Liver (tissue), 9 donors: ENCODE measurements around the gene MYO15B. TPM values are rescaled to one million over a fixed set of nuclear protein-coding genes. Genes with fewer than 3 reads are reported as not detected.

ENCODE experiments used
- DNase-seq: peaks from one replicate; pipeline ENCODE4 v3.0.0-alpha.2; 2017; ENCODE audit warnings: low spot score
- H3K27ac ChIP-seq, 2 donors: one replicate each; pipeline ENCODE4 v1.7.0; 2013; ENCODE audit warnings: inconsistent platforms in 2 of 2, low read length in 2 of 2, control low read depth in 1 of 2, low read depth in 1 of 2, mild to moderate bottlenecking in 1 of 2
- H3K27me3 ChIP-seq, 4 donors: one replicate each; pipeline versions ENCODE4 v1.6.1 to v1.7.0; 2013; ENCODE audit warnings: low read length in 3 of 4, inconsistent platforms in 1 of 4, mild to moderate bottlenecking in 1 of 4, moderate library complexity in 1 of 4; ENCODE audit not compliant: control insufficient read depth in 4 of 4, insufficient read depth in 4 of 4
- H3K36me3 ChIP-seq, 4 donors: one replicate each; pipeline versions ENCODE4 v1.6.1 to v1.7.0; 2013; ENCODE audit warnings: low read length in 3 of 4, mild to moderate bottlenecking in 3 of 4, low read depth in 1 of 4, moderate library complexity in 1 of 4; ENCODE audit not compliant: control insufficient read depth in 4 of 4, insufficient read depth in 3 of 4
- H3K4me1 ChIP-seq, 4 donors: one replicate each; pipeline versions ENCODE4 v1.6.1 to v1.7.0; 2013; ENCODE audit warnings: low read length in 3 of 4, mild to moderate bottlenecking in 3 of 4, moderate library complexity in 1 of 4; ENCODE audit not compliant: control insufficient read depth in 4 of 4, insufficient read depth in 4 of 4
- H3K4me3 ChIP-seq, 3 donors: one replicate each; pipeline versions ENCODE4 v1.6.1 to v1.7.0; 2013; ENCODE audit warnings: low read length in 3 of 3, control low read depth in 1 of 3, low read depth in 1 of 3, mild to moderate bottlenecking in 1 of 3
- H3K9ac ChIP-seq, 2 donors: one replicate each; pipeline ENCODE4 v1.7.0; 2013; ENCODE audit warnings: low read length in 2 of 2, mild to moderate bottlenecking in 2 of 2, moderate library complexity in 2 of 2, control low read depth in 1 of 2, low read depth in 1 of 2
- H3K9me3 ChIP-seq, 4 donors: one replicate each; pipeline versions ENCODE4 v1.6.1 to v1.7.0; 2013; ENCODE audit warnings: low read length in 3 of 4; ENCODE audit not compliant: control insufficient read depth in 4 of 4
- EGR1 ChIP-seq, 2 donors: IDR thresholded peaks; 2 replicates each; pipeline ENCODE4 v1.6.1; 2016 to 2018; ENCODE audit warnings: antibody characterized with exemption in 2 of 2, low read depth in 2 of 2
- FOXA1 ChIP-seq: IDR thresholded peaks from 2 replicates; pipeline ENCODE4 v1.6.1; 2016; ENCODE audit warnings: antibody characterized with exemption
- FOXA2 ChIP-seq: IDR thresholded peaks from 2 replicates; pipeline ENCODE4 v1.6.1; 2016; ENCODE audit warnings: antibody characterized with exemption
- GABPA ChIP-seq, 2 donors: IDR thresholded peaks in 1 of 2; conservative IDR thresholded peaks in 1 of 2; 2 replicates each; pipeline ENCODE4 v1.6.1; 2016; ENCODE audit warnings: antibody characterized with exemption in 2 of 2, mild to moderate bottlenecking in 1 of 2, moderate library complexity in 1 of 2
- HNF4A ChIP-seq, 2 donors: conservative IDR thresholded peaks; 2 replicates each; pipeline ENCODE4 v1.6.1; 2016; ENCODE audit warnings: antibody characterized with exemption in 2 of 2, mild to moderate bottlenecking in 2 of 2
- HNF4G ChIP-seq: IDR thresholded peaks from 2 replicates; pipeline ENCODE4 v1.6.1; 2016; ENCODE audit warnings: antibody characterized with exemption
- JUND ChIP-seq, 2 donors: IDR thresholded peaks; 2 replicates each; pipeline ENCODE4 v1.6.1; 2016; ENCODE audit warnings: antibody characterized with exemption in 2 of 2
- MAX ChIP-seq: IDR thresholded peaks from 2 replicates; pipeline ENCODE4 v1.6.1; 2016; ENCODE audit warnings: antibody characterized with exemption
- NR2F2 ChIP-seq: IDR thresholded peaks from 2 replicates; pipeline ENCODE4 v1.6.1; 2016; ENCODE audit warnings: antibody characterized with exemption
- RAD21 ChIP-seq, 2 donors: IDR thresholded peaks; 2 replicates each; pipeline ENCODE4 v1.6.1; 2016; ENCODE audit warnings: antibody characterized with exemption in 2 of 2, mild to moderate bottlenecking in 2 of 2
- RXRA ChIP-seq, 2 donors: IDR thresholded peaks; 2 replicates each; pipeline ENCODE4 v1.6.1; 2017 to 2018; ENCODE audit warnings: antibody characterized with exemption in 2 of 2, mild to moderate bottlenecking in 1 of 2
- SP1 ChIP-seq: IDR thresholded peaks from 2 replicates; pipeline ENCODE4 v1.6.1; 2018; ENCODE audit warnings: antibody characterized with exemption, mild to moderate bottlenecking
- TAF1 ChIP-seq: conservative IDR thresholded peaks from 2 replicates; pipeline ENCODE4 v1.6.1; 2016; ENCODE audit warnings: antibody characterized with exemption, mild to moderate bottlenecking
- YY1 ChIP-seq: IDR thresholded peaks from 2 replicates; pipeline ENCODE4 v1.6.1; 2016; ENCODE audit warnings: antibody characterized with exemption, mild to moderate bottlenecking
- WGBS: extraction: QIAGEN DNeasy Blood & Tissue Kit; methylation state at CpG from one replicate; pipeline ENCODE4 v1.1.7; 2013; 5-methylcytosine and 5-hydroxymethylcytosine counted together
- polyA plus RNA-seq, 2 donors: library from polyadenylated mRNA; stranded (reverse) in 1 of 2; unstranded in 1 of 2; fragments of 200-250 nt in 1 of 2; fragments of >200 nt in 1 of 2; fragmentation: Nextera tagmentation in 1 of 2; extraction: Ambion mirVana in 1 of 2; gene quantifications; one replicate each; pipeline versions ENCODE4 v1.2.1 to v1.2.3, GENCODE V29; 2013 to 2015
- total RNA-seq, 2 donors: library from RNA; depleted of rRNA; stranded (reverse); fragments of >200 nt; gene quantifications; one replicate each; pipeline ENCODE4 v1.2.3, GENCODE V29; 2014
- TF ChIP-seq, protein P1 (sequence below): IDR thresholded peaks from 2 replicates; pipeline ENCODE4 v1.6.1; 2016; ENCODE audit warnings: antibody characterized with exemption
- TF ChIP-seq, protein P2 (sequence below): IDR thresholded peaks from 2 replicates; pipeline ENCODE4 v1.6.1; 2016; ENCODE audit warnings: antibody characterized with exemption
- TF ChIP-seq, protein P3 (sequence below): IDR thresholded peaks from 2 replicates; pipeline ENCODE4 v1.6.1; 2016; ENCODE audit warnings: antibody characterized with exemption, mild to moderate bottlenecking
- TF ChIP-seq, protein P4 (sequence below): fragments of 150-350 bp; IDR thresholded peaks from 2 replicates; pipeline ENCODE4 v1.5.1; 2017; ENCODE audit warnings: improper control_type of control experiment, low read depth, low read length; ENCODE audit not compliant: missing input control
- donor health status: healthy.
- donor health status: healthy.
- donor health status: healthy.
- donor health status: healthy.
- donor health status: healthy.

Gene MYO15B
- total and polyA plus RNA-seq, 4 donors: 13.3 to 34.4 (median 18.0) TPM

- no peaks in the 10 kb centered on the region for H3K27me3 ChIP-seq
- peaks cover 0 to 2% (median under 1%) of the 10 kb centered on the region in 4 donors for H3K36me3 ChIP-seq
- H3K9ac ChIP-seq: no peak overlapping the region
- no peak overlapping the region for H3K4me3 ChIP-seq
- no peaks in the 10 kb centered on the region for H3K9me3 ChIP-seq
- peaks cover 3 to 26% (median 18%) of the 10 kb centered on the region in 4 donors for H3K4me1 ChIP-seq
- 92% methylated on average over 14 of the region's 14 CpGs for whole genome bisulfite sequencing
- H3K27ac ChIP-seq: no peak overlapping the region
- TF ChIP-seq HNF4G (no peak), TAF1 (no peak), FOXA2 (no peak), FOXA1 (no peak), MAX (no peak)
- TF ChIP-seq, protein P1, sequence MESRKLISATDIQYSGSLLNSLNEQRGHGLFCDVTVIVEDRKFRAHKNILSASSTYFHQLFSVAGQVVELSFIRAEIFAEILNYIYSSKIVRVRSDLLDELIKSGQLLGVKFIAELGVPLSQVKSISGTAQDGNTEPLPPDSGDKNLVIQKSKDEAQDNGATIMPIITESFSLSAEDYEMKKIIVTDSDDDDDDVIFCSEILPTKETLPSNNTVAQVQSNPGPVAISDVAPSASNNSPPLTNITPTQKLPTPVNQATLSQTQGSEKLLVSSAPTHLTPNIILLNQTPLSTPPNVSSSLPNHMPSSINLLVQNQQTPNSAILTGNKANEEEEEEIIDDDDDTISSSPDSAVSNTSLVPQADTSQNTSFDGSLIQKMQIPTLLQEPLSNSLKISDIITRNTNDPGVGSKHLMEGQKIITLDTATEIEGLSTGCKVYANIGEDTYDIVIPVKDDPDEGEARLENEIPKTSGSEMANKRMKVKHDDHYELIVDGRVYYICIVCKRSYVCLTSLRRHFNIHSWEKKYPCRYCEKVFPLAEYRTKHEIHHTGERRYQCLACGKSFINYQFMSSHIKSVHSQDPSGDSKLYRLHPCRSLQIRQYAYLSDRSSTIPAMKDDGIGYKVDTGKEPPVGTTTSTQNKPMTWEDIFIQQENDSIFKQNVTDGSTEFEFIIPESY: no peak
- DNase-seq: no peak
Measured at GRCh38 chr17:75552425-75553294, 34.9 kb upstream of the MYO15B start.

GRCh38 chr17:75553295-75554110, 34.1 kb upstream of the MYO15B start:
- H3K36me3 ChIP-seq: peaks cover 0 to 2% (median under 1%) of the 10 kb centered on the region in 4 donors
- TF ChIP-seq GABPA (IDR thresholded peaks at IDR 0.05 in 1 of 2, conservative IDR thresholded peaks at IDR 0.05 in 1 of 2) (no peak), SP1 (no peak), TAF1 (no peak), HNF4G (no peak), HNF4A (conservative IDR thresholded peaks at IDR 0.05) (no peak), FOXA1 (no peak), EGR1 (IDR thresholded peaks at IDR 0.05; ENCODE audit: low read depth in 2 of 2) (no peak), NR2F2 (no peak), YY1 (no peak), JUND (IDR thresholded peaks at IDR 0.05) (no peak), RAD21 (IDR thresholded peaks at IDR 0.05) (no peak), RXRA (IDR thresholded peaks at IDR 0.05) (no peak), MAX (no peak)
- TF ChIP-seq, protein P1: no peak
- TF ChIP-seq, protein P2, sequence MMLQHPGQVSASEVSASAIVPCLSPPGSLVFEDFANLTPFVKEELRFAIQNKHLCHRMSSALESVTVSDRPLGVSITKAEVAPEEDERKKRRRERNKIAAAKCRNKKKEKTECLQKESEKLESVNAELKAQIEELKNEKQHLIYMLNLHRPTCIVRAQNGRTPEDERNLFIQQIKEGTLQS: no peak
- TF ChIP-seq, protein P3, sequence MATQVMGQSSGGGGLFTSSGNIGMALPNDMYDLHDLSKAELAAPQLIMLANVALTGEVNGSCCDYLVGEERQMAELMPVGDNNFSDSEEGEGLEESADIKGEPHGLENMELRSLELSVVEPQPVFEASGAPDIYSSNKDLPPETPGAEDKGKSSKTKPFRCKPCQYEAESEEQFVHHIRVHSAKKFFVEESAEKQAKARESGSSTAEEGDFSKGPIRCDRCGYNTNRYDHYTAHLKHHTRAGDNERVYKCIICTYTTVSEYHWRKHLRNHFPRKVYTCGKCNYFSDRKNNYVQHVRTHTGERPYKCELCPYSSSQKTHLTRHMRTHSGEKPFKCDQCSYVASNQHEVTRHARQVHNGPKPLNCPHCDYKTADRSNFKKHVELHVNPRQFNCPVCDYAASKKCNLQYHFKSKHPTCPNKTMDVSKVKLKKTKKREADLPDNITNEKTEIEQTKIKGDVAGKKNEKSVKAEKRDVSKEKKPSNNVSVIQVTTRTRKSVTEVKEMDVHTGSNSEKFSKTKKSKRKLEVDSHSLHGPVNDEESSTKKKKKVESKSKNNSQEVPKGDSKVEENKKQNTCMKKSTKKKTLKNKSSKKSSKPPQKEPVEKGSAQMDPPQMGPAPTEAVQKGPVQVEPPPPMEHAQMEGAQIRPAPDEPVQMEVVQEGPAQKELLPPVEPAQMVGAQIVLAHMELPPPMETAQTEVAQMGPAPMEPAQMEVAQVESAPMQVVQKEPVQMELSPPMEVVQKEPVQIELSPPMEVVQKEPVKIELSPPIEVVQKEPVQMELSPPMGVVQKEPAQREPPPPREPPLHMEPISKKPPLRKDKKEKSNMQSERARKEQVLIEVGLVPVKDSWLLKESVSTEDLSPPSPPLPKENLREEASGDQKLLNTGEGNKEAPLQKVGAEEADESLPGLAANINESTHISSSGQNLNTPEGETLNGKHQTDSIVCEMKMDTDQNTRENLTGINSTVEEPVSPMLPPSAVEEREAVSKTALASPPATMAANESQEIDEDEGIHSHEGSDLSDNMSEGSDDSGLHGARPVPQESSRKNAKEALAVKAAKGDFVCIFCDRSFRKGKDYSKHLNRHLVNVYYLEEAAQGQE: no peak
- TF ChIP-seq, protein P4, sequence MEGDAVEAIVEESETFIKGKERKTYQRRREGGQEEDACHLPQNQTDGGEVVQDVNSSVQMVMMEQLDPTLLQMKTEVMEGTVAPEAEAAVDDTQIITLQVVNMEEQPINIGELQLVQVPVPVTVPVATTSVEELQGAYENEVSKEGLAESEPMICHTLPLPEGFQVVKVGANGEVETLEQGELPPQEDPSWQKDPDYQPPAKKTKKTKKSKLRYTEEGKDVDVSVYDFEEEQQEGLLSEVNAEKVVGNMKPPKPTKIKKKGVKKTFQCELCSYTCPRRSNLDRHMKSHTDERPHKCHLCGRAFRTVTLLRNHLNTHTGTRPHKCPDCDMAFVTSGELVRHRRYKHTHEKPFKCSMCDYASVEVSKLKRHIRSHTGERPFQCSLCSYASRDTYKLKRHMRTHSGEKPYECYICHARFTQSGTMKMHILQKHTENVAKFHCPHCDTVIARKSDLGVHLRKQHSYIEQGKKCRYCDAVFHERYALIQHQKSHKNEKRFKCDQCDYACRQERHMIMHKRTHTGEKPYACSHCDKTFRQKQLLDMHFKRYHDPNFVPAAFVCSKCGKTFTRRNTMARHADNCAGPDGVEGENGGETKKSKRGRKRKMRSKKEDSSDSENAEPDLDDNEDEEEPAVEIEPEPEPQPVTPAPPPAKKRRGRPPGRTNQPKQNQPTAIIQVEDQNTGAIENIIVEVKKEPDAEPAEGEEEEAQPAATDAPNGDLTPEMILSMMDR: no peak
- no peak overlapping the region for H3K27ac ChIP-seq
- WGBS: 83% methylated on average over 8 of the region's 8 CpGs
- no peaks in the 10 kb centered on the region for H3K27me3 ChIP-seq
- no peaks in the 10 kb centered on the region for H3K9me3 ChIP-seq
- no peak overlapping the region for H3K9ac ChIP-seq
- no peak overlapping the region for H3K4me3 ChIP-seq
- DNase-seq: no peak
- peaks cover 8 to 34% (median 26%) of the 10 kb centered on the region in 4 donors for H3K4me1 ChIP-seq
